Measurements from ENCODE around the gene KRT12. TPM values are rescaled to one million over a fixed set of nuclear protein-coding genes. Genes with fewer than 3 reads are reported as not detected.

The KRT12 gene
- total and polyA plus RNA-seq, 4 donors = not detected

- Histone ChIP-seq H3K4me1 (ENCODE audit: control insufficient read depth in 4 of 4, insufficient read depth in 4 of 4, low read length in 3 of 4) (no peaks in the 10 kb centered on the region), H3K27me3 (ENCODE audit: control insufficient read depth in 4 of 4, insufficient read depth in 4 of 4, low read length in 3 of 4) (peaks cover 0 to 1% (median 0%) of the 10 kb centered on the region in 4 donors), H3K36me3 (ENCODE audit: control insufficient read depth in 4 of 4, insufficient read depth in 3 of 4, low read depth in 1 of 4, low read length in 3 of 4) (no peaks in the 10 kb centered on the region), H3K9me3 (ENCODE audit: control insufficient read depth in 4 of 4, low read length in 3 of 4) (no peaks in the 10 kb centered on the region), H3K9ac (ENCODE audit: low read depth in 1 of 2, low read length in 2 of 2) (no peak overlapping the region), H3K27ac (ENCODE audit: low read depth in 1 of 2, low read length in 2 of 2) (no peak overlapping the region), H3K4me3 (ENCODE audit: low read depth in 1 of 3, low read length in 3 of 3) (no peak overlapping the region)
- TF ChIP-seq JUND (IDR thresholded peaks at IDR 0.05) = no peak
- no peak for TF ChIP-seq REST (IDR thresholded peaks at IDR 0.05)
- no peak for TF ChIP-seq HNF4G (IDR thresholded peaks at IDR 0.05)
- TF ChIP-seq SP1 (IDR thresholded peaks at IDR 0.05) = no peak
- 94% methylated on average over 1 of the region's 1 CpG for WGBS
- DNase-seq (ENCODE audit: low spot score) = no peak
Measured at GRCh38 chr17:40879026-40879425, 12.0 kb upstream of the KRT12 start.

GRCh38 chr17:40878044-40878443 is 11.0 kb upstream of the KRT12 start:
- H3K4me1 ChIP-seq (ENCODE audit: control insufficient read depth in 4 of 4, insufficient read depth in 4 of 4, low read length in 3 of 4) = no peaks in the 10 kb centered on the region
- TF ChIP-seq EGR1 (IDR thresholded peaks at IDR 0.05; ENCODE audit: low read depth in 2 of 2) = no peak
- no peak overlapping the region for H3K27ac ChIP-seq (ENCODE audit: low read depth in 1 of 2, low read length in 2 of 2)
- no peak overlapping the region for H3K4me3 ChIP-seq (ENCODE audit: low read depth in 1 of 3, low read length in 3 of 3)
- no peak for DNase-seq (ENCODE audit: low spot score)
- no peaks in the 10 kb centered on the region for H3K36me3 ChIP-seq (ENCODE audit: control insufficient read depth in 4 of 4, insufficient read depth in 3 of 4, low read depth in 1 of 4, low read length in 3 of 4)
- WGBS = 92% methylated on average over 9 of the region's 9 CpGs
- no peak overlapping the region for H3K9ac ChIP-seq (ENCODE audit: low read depth in 1 of 2, low read length in 2 of 2)
- no peaks in the 10 kb centered on the region for H3K9me3 ChIP-seq (ENCODE audit: control insufficient read depth in 4 of 4, low read length in 3 of 4)
- no peaks in the 10 kb centered on the region for H3K27me3 ChIP-seq (ENCODE audit: control insufficient read depth in 4 of 4, insufficient read depth in 4 of 4, low read length in 3 of 4)

GRCh38 chr17:40873801-40874200 is 6.8 kb upstream of the KRT12 start:
- H3K9me3 ChIP-seq (ENCODE audit: control insufficient read depth in 4 of 4, low read length in 3 of 4) = no peaks in the 10 kb centered on the region
- 98% methylated on average over 1 of the region's 1 CpG for WGBS

GRCh38 chr17:40873255-40873654 is 6.2 kb upstream of the KRT12 start:
- DNase-seq (ENCODE audit: low spot score) = no peak
- Histone ChIP-seq H3K9ac (ENCODE audit: low read depth in 1 of 2, low read length in 2 of 2) (no peak overlapping the region), H3K27me3 (ENCODE audit: control insufficient read depth in 4 of 4, insufficient read depth in 4 of 4, low read length in 3 of 4) (no peaks in the 10 kb centered on the region), H3K9me3 (ENCODE audit: control insufficient read depth in 4 of 4, low read length in 3 of 4) (no peaks in the 10 kb centered on the region), H3K4me1 (ENCODE audit: control insufficient read depth in 4 of 4, insufficient read depth in 4 of 4, low read length in 3 of 4) (no peaks in the 10 kb centered on the region), H3K4me3 (ENCODE audit: low read depth in 1 of 3, low read length in 3 of 3) (no peak overlapping the region), H3K27ac (ENCODE audit: low read depth in 1 of 2, low read length in 2 of 2) (no peak overlapping the region), H3K36me3 (ENCODE audit: control insufficient read depth in 4 of 4, insufficient read depth in 3 of 4, low read depth in 1 of 4, low read length in 3 of 4) (no peaks in the 10 kb centered on the region)
- no peak for TF ChIP-seq HNF4G (IDR thresholded peaks at IDR 0.05)
- no peak for TF ChIP-seq RXRA (IDR thresholded peaks at IDR 0.05)
- no peak for TF ChIP-seq JUND (IDR thresholded peaks at IDR 0.05)
- no peak for TF ChIP-seq REST (IDR thresholded peaks at IDR 0.05)
- TF ChIP-seq YY1 (IDR thresholded peaks at IDR 0.05) = no peak
- TF ChIP-seq RAD21 (IDR thresholded peaks at IDR 0.05) = no peak
- no peak for TF ChIP-seq CTCF (IDR thresholded peaks at IDR 0.05; ENCODE audit: low read depth, low read length, missing input control)
- no peak for TF ChIP-seq MAX (IDR thresholded peaks at IDR 0.05)
- no peak for TF ChIP-seq HNF4A (conservative IDR thresholded peaks at IDR 0.05)
- no peak for TF ChIP-seq NR2F2 (IDR thresholded peaks at IDR 0.05)
- no peak for TF ChIP-seq FOXA1 (IDR thresholded peaks at IDR 0.05)

More at GRCh38 chr17:40873801-40874200, 6.8 kb upstream of the KRT12 start:
- Histone ChIP-seq H3K4me3 (ENCODE audit: low read depth in 1 of 3, low read length in 3 of 3) (no peak overlapping the region), H3K27ac (ENCODE audit: low read depth in 1 of 2, low read length in 2 of 2) (no peak overlapping the region), H3K9ac (ENCODE audit: low read depth in 1 of 2, low read length in 2 of 2) (no peak overlapping the region), H3K27me3 (ENCODE audit: control insufficient read depth in 4 of 4, insufficient read depth in 4 of 4, low read length in 3 of 4) (no peaks in the 10 kb centered on the region), H3K36me3 (ENCODE audit: control insufficient read depth in 4 of 4, insufficient read depth in 3 of 4, low read depth in 1 of 4, low read length in 3 of 4) (no peaks in the 10 kb centered on the region), H3K4me1 (ENCODE audit: control insufficient read depth in 4 of 4, insufficient read depth in 4 of 4, low read length in 3 of 4) (no peaks in the 10 kb centered on the region)
- no peak for DNase-seq (ENCODE audit: low spot score)
- no peak for TF ChIP-seq GABPA (IDR thresholded peaks at IDR 0.05 in 1 of 2, conservative IDR thresholded peaks at IDR 0.05 in 1 of 2)
- TF ChIP-seq ATF3 (IDR thresholded peaks at IDR 0.05) = no peak
- TF ChIP-seq HNF4G (IDR thresholded peaks at IDR 0.05) = no peak
- TF ChIP-seq TAF1 (conservative IDR thresholded peaks at IDR 0.05) = no peak
- no peak for TF ChIP-seq YY1 (IDR thresholded peaks at IDR 0.05)
- TF ChIP-seq SP1 (IDR thresholded peaks at IDR 0.05) = no peak

All from liver (tissue), 9 donors.